Right cardiac atrium (tissue), 5 donors: ENCODE measurements around the gene BBLN. TPM values are rescaled to one million over a fixed set of nuclear protein-coding genes. Genes with fewer than 3 reads are reported as not detected.
"Not testable (repeated sequence)": the region's sequence is repeated elsewhere in the genome, so short reads cannot be mapped to it uniquely, and the experiment has no call there.

Source experiments
- ATAC-seq, 2 donors: fragments of 200-7000 bp; cut with Tn5 transposase; one replicate each; pipeline versions ENCODE4 v1.8.0 to v1.9.1; 2020; ENCODE audit warnings: moderate library complexity in 2 of 2, mild to moderate bottlenecking in 1 of 2
- DNase-seq, 3 donors: peaks; one replicate each; pipeline ENCODE4 v3.0.0-alpha.2; 2020
- H3K27ac ChIP-seq: one replicate; pipeline ENCODE4 v1.5.1; 2013; ENCODE audit warnings: mild to moderate bottlenecking, low read length, control low read depth, moderate library complexity
- H3K27me3 ChIP-seq: one replicate; pipeline ENCODE4 v1.6.1; 2013; ENCODE audit not compliant: control insufficient read depth, insufficient read depth
- H3K4me1 ChIP-seq: one replicate; pipeline ENCODE4 v1.6.1; 2013; ENCODE audit warnings: low read length; ENCODE audit not compliant: control insufficient read depth, insufficient read depth
- H3K4me3 ChIP-seq: one replicate; pipeline ENCODE4 v1.5.1; 2013; ENCODE audit warnings: low read length, control low read depth
- H3K9me3 ChIP-seq: one replicate; pipeline ENCODE4 v1.6.1; 2013; ENCODE audit warnings: low read length; ENCODE audit not compliant: control insufficient read depth
- WGBS: extraction: QIAGEN DNeasy Blood & Tissue Kit; methylation state at CpG from one replicate; pipeline ENCODE4 v1.1.7; 2013; 5-methylcytosine and 5-hydroxymethylcytosine counted together
- intact Hi-C, 4 donors: fragments of 100-400 bp; cut with DNase I; formaldehyde crosslinking; loops; one replicate each; pipeline versions ENCODE4 v1.11.0 to v1.14.0; 2022 to 2023
- polyA plus RNA-seq: library from polyadenylated mRNA; stranded (reverse); fragments of 200-250 nt; gene quantifications from one replicate; pipeline ENCODE4 v1.2.3, GENCODE V29; 2013
- total RNA-seq, 4 donors: library from RNA; stranded (reverse); fragmentation: NEBNext Ultra II Directional; extraction: Animal tissue kit (Norgen Biotek cat#: 25700); gene quantifications; one replicate each; pipeline ENCODE4 v1.2.1, GENCODE V29; 2021
- donor health status: healthy with polysubstance abuse.
- donor health status: DM: no; HTN: yes; CAD: no.
- donor health status: DM: no; HTN: no; CAD: no.
- donor health status: DM: no; HTN: yes; CAD: no; lungs with severe emphysema.
- donor health status: DM: yes; HTN: yes; CAD: no.

Gene BBLN
- total and polyA plus RNA-seq, 5 donors, result 41.6 to 138 (median 51.9) TPM

DNA sequence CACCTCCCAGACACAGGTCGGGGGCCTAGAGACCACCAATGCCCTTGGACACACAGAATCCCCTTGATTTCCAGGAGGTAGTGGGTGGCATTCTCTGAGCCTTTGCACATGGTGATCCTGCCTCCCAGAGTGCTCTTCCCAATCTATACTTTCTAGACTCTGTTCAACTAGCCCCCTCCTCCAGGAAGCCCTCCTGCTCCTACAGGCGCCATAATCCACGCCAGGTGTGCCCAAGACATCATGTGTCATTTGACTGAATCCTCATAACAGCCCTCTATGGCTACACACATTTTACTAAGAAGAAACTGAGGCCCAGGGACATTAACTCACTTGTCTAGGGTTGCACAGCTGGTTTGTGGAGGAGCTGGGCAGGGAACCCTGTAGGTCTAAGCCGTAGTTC lies 7.1 kb downstream of the BBLN start:
- no peak for ATAC-seq
- H3K27ac ChIP-seq, result no peak overlapping the region
- no peaks in the 10 kb centered on the region for H3K9me3 ChIP-seq
- H3K4me3 ChIP-seq, result no peak overlapping the region
- no peak for DNase-seq
- WGBS, result 95% methylated on average over 4 of the region's 4 CpGs
- peaks cover 7% of the 10 kb centered on the region for H3K4me1 ChIP-seq
- H3K27me3 ChIP-seq, result no peaks in the 10 kb centered on the region
- intact Hi-C loops, result no loop called here

- no peaks in the 10 kb centered on the region for H3K27me3 ChIP-seq
- ATAC-seq, result no peak
- 88% methylated on average over 8 of the region's 8 CpGs for WGBS
- H3K4me1 ChIP-seq, result peaks cover 5% of the 10 kb centered on the region
- no peak overlapping the region for H3K27ac ChIP-seq
- no peaks in the 10 kb centered on the region for H3K9me3 ChIP-seq
- no peak for DNase-seq
- H3K4me3 ChIP-seq, result no peak overlapping the region
- intact Hi-C loops, result no loop called here
Observed at GRCh38 chr9:128168731-128169308, 8.8 kb downstream of the BBLN start.

DNA sequence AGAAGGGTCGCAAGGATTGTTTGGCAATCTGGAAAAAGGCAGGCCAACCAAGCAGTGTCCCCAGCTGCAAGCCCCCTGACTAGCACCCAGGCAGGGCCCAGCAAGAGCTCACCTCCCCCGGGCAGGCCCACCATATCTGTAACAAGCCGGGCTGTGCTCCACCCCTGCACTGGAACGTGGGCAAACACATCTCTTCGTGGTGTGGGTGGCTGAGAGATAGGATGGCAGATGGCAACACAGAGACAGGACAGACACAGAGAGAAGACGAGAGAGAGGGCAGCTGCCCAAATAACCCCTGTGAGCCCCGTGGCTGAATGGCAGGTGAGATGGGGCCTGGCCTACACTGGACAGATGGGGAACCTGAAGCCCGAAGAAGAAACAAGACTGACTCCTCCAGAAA lies 9.4 kb downstream of the BBLN start:
- no peak overlapping the region for H3K27ac ChIP-seq
- intact Hi-C loops, result no loop called here
- H3K9me3 ChIP-seq, result no peaks in the 10 kb centered on the region
- H3K4me1 ChIP-seq, result peaks cover 2% of the 10 kb centered on the region
- DNase-seq (peak in 1 of 3 donors; percentile 42), ATAC-seq (no peak)
- H3K4me3 ChIP-seq, result no peak overlapping the region
- 85% methylated on average over 8 of the region's 8 CpGs for WGBS
- no peaks in the 10 kb centered on the region for H3K27me3 ChIP-seq

DNA sequence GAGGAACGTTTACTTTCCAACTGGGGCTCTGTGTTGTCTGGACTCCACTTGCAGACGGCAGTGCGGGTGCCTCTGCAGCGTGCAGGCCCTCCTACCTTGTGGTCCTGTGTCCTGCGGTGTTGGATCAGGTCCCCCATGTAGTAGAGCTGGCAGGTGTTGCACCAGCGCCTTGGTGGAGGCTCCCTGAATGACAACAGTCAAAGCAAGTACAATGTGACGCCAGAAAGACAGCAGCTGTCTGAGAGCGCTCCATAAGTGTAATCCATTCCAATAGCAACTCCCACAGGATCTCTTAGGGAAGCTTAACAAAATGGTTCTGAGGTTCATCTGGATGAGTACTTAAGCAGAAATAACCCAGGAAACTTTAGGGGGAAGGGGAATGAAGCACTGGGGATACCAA lies 9.9 kb downstream of the BBLN start:
- WGBS, result 92% methylated on average over 8 of the region's 8 CpGs
- Histone ChIP-seq H3K4me3 (no peak overlapping the region), H3K27ac (no peak overlapping the region), H3K4me1 (no peaks in the 10 kb centered on the region), H3K27me3 (no peaks in the 10 kb centered on the region), H3K9me3 (no peaks in the 10 kb centered on the region)
- intact Hi-C loops, result no loop called here
- ATAC-seq (no peak), DNase-seq (no peak)

DNA sequence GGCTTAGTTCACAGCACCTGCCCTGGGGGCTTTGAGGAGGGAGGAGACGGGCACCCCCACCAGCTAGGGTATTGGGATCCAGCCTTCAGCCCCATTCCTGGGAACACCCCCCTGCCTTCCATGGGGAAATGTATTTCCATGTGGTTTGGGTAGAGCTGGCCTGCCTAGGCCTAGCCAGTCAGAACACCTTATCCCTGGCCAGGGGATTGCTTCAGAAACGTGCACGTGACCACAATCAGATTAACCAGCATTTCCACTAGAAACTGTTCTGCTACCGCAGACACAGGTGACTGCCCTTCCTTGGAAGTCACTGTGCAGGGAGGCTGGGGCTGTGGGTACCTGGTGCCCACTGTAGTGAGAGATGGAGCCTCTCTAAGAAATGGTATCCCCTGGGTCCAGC lies 14.0 kb downstream of the BBLN start:
- intact Hi-C loops, result no loop called here
- Histone ChIP-seq H3K4me1 (no peaks in the 10 kb centered on the region), H3K9me3 (no peaks in the 10 kb centered on the region), H3K27ac (no peak overlapping the region), H3K4me3 (no peak overlapping the region), H3K27me3 (no peaks in the 10 kb centered on the region)
- whole genome bisulfite sequencing, result 72% methylated on average over 4 of the region's 4 CpGs
- ATAC-seq (no peak), DNase-seq (no peak)

DNA sequence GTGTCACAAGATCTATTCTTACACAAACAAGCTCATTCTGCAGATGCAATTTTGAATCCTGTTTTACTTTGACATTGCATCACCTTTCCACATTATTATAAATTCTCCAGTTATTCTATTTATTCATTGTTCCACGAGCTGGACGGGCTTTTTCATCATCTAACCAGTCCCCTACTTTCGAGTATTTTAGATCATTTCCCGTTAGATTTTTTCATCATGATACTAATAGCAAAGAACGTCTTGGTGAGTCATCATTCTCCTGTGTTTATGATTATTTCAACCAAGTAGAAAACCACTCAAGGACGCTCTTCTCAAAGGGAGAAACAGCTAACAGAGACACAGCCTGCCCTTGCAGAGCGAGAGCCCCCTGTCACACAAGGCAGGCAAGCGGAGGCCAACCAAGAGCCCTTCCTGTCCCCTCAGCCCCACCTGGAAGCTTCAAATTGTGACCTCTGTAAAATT lies 15.1 kb downstream of the BBLN start:
- ATAC-seq, result no peak
- no peaks in the 10 kb centered on the region for H3K9me3 ChIP-seq
- no peaks in the 10 kb centered on the region for H3K27me3 ChIP-seq
- intact Hi-C loops, result no loop called here
- peak in 1 of 3 donors; percentile 4 for DNase-seq
- no peak overlapping the region for H3K4me3 ChIP-seq
- WGBS, result 86% methylated on average over 8 of the region's 8 CpGs
- no peaks in the 10 kb centered on the region for H3K4me1 ChIP-seq
- no peak overlapping the region for H3K27ac ChIP-seq

GRCh38 chr9:128175726-128176125 lies 15.7 kb downstream of the BBLN start:
- Histone ChIP-seq H3K4me3 (no peak overlapping the region), H3K4me1 (no peaks in the 10 kb centered on the region), H3K9me3 (no peaks in the 10 kb centered on the region), H3K27me3 (no peaks in the 10 kb centered on the region), H3K27ac (no peak overlapping the region)
- intact Hi-C loops, result no loop called here
- DNase-seq, result peak in 1 of 3 donors; percentile 40
- WGBS, result 98% methylated on average over 2 of the region's 2 CpGs
- no peak for ATAC-seq

GRCh38 chr9:128178806-128179431 lies 18.9 kb downstream of the BBLN start:
- no peak overlapping the region for H3K4me3 ChIP-seq
- H3K9me3 ChIP-seq, result no peaks in the 10 kb centered on the region
- no peak for ATAC-seq
- H3K4me1 ChIP-seq, result no peaks in the 10 kb centered on the region
- intact Hi-C loops, result no loop called here
- no peak for DNase-seq
- 99% methylated on average over 11 of the region's 11 CpGs for WGBS
- H3K27ac ChIP-seq, result no peak overlapping the region
- H3K27me3 ChIP-seq, result no peaks in the 10 kb centered on the region

- DNase-seq, result peak in 1 of 3 donors; percentile 14
- Histone ChIP-seq H3K9me3 (no peaks in the 10 kb centered on the region), H3K4me1 (no peaks in the 10 kb centered on the region), H3K27me3 (no peaks in the 10 kb centered on the region), H3K4me3 (no peak overlapping the region), H3K27ac (no peak overlapping the region)
- WGBS, result 96% methylated on average over 8 of the region's 8 CpGs
- intact Hi-C loops, result no loop called here
- no peak for ATAC-seq
Observed at GRCh38 chr9:128180001-128180400, 19.9 kb downstream of the BBLN start.

- no peak for ATAC-seq
- Histone ChIP-seq H3K9me3 (no peaks in the 10 kb centered on the region), H3K27ac (no peak overlapping the region), H3K4me1 (no peaks in the 10 kb centered on the region), H3K27me3 (no peaks in the 10 kb centered on the region), H3K4me3 (no peak overlapping the region)
- no peak for DNase-seq
- 95% methylated on average over 8 of the region's 8 CpGs for WGBS
- intact Hi-C loops, result no loop called here
Observed at GRCh38 chr9:128180447-128180846, 20.4 kb downstream of the BBLN start.

DNA sequence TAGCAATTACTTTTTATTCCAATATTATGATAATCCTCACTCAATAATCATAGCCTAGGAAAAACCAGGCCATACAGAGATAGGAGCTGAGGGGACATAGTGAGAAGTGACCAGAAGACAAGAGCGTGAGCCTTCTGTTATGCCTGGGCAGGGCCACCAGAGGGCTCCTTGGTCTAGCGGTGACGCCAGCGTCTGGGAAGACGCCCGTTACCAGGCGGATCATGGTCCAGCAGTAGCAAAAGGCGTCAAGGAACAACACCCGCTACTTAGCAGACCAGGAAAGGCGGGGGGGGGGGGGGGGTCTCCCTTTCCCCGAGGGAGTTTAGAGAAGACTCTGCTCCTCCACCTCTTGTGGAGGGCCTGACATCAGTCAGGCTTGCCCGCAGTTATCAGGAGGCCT lies 21.4 kb downstream of the BBLN start:
- ATAC-seq, H3K9me3 ChIP-seq, H3K4me1 ChIP-seq, H3K27ac ChIP-seq, H3K27me3 ChIP-seq, H3K4me3 ChIP-seq, intact Hi-C loops: not testable (repeated sequence)
- DNase-seq, result peak; percentile 67 to 87 (median 84)
- 26% methylated on average over 12 of the region's 12 CpGs for WGBS
